Measurements from ENCODE around the gene VEGFD.

DNA sequence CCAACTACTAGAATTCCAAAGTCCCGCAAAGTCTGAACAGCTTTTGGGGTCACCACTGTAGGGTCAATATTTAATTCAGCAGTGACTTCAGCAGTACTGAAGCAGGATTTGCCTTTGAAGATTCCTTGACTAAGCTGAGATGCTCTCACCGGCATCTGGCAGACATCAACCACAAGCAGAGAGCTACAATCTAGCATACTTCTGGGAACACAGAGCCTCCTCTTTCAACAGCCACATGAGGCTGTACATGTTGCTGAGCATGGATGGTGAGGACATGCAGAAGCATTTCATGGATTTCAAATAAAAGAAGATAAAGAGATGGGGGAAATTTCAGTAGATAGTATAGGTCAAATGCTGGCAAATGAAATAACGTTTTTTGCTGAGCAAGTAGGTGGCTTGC lies 62.1 kb downstream of the VEGFD start:
- TF ChIP-seq CTCF (IDR thresholded peaks at IDR 0.05; ENCODE audit: low read length) = no peak
- no peak for TF ChIP-seq EZH2phosphoT487 (IDR thresholded peaks at IDR 0.05; ENCODE audit: low read length)
